Activated CD8-positive, alpha-beta memory T cell treated with anti-CD3 and anti-CD28 coated beads for 36 hours (primary cell): ENCODE results near the gene HSPB2. TPM values are rescaled to one million over a fixed set of nuclear protein-coding genes. Genes with fewer than 3 reads are reported as not detected.
"Not testable (repeated sequence)": the region's sequence is repeated elsewhere in the genome, so short reads cannot be mapped to it uniquely, and the experiment has no call there.

Experiments used
- CTCF ChIA-PET: fragments of 350-600 bp; sonication (Branson Sonifier 250); formaldehyde crosslinking; loops from one replicate; lab custom pipeline; 2021; ENCODE audit warnings: antibody characterized with exemption; lab: Charles Lee
- POLR2A ChIA-PET: fragments of 350-600 bp; sonication (Branson Sonifier 250); formaldehyde crosslinking; loops from one replicate; lab custom pipeline; 2021; ENCODE audit warnings: antibody characterized with exemption; lab: Charles Lee
- total RNA-seq, 2 experiments: library from RNA; stranded (reverse); gene quantifications; one replicate each; pipeline ENCODE4 v1.2.3, GENCODE V29; 2021

Gene HSPB2, protein sequence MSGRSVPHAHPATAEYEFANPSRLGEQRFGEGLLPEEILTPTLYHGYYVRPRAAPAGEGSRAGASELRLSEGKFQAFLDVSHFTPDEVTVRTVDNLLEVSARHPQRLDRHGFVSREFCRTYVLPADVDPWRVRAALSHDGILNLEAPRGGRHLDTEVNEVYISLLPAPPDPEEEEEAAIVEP
- not detected for total RNA-seq

DNA sequence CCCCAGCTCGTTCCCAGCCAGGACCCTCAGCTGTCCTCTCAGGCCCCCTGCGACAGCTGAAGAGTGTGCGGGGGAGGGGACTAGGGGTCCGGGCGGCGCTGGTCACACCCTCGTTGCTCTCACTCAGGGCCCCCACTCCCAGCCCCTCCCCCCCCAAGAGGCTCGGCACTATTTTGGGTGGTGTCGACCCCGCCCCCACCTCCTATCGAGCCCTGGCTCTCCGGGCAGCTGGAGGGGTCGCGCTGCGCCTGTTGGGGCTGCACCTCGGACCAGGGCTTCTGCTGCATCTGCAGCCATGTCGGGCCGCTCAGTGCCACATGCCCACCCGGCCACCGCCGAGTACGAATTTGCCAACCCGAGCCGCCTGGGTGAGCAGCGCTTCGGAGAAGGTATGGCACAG lies at the start of gene HSPB2:
HSPB2 (plus strand) TSS at position 200 of the 400 bp plus-strand sequence; CDS start at position 296, 96 bp downstream.
- ChIA-PET POLR2A (no interaction called here), CTCF (no interaction called here)

DNA sequence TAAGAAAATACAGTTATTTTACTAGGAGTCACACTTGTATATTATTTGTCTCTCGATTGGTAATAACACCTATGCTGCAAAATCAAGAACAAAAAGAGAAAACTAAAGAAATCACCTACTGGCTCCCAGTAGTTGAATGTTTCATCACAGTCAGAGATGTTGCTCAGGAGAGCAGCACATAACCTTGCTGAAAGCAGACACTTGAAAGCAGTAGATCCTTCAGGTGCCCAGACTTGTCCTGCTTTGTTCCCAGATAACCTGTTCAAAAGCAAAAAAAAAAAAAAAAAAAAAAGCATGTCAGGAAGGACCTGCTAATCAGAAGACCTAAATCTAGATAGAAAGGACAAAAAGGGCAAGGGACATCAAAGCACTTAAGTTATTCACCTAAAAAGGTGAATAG lies 42.4 kb upstream of the HSPB2 start:
- CTCF ChIA-PET, result interaction anchor here (0.6 to 1.1 kb wide), 3 partner anchors 10 to 410 kb away, joined by 3 to 6 read pairs (median 4); no protein-coding TSS in a partner anchor
- POLR2A ChIA-PET, result interaction anchor here (1.1 to 2.1 kb wide), 5 partner anchors 24 to 268 kb away, joined by 3 to 14 read pairs (median 5); partner anchors contain the start of gene SIK2

DNA sequence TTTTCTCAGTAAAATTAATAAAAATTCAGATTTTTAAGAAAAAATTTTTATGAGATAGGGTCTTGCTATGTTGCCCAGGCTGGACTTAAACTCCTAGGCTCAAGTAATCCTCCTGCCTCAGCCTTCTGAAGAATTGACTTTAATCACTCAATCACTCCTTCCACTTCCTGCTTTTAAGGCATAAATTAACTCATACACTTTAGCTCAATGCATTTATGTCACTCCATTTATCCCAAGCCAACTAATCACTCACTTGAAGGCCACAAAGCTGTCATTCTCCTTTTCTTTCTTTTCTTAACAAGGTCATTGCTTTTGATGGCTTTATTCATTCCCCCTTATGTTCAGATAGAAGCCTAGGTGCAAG lies 42.0 kb upstream of the HSPB2 start:
- ChIA-PET CTCF (interaction anchor here (0.6 to 1.1 kb wide), 3 partner anchors 10 to 410 kb away, joined by 3 to 6 read pairs (median 4); no protein-coding TSS in a partner anchor), POLR2A (interaction anchor here (1.1 to 2.1 kb wide), 5 partner anchors 24 to 268 kb away, joined by 3 to 14 read pairs (median 5); partner anchors contain the start of gene SIK2)

DNA sequence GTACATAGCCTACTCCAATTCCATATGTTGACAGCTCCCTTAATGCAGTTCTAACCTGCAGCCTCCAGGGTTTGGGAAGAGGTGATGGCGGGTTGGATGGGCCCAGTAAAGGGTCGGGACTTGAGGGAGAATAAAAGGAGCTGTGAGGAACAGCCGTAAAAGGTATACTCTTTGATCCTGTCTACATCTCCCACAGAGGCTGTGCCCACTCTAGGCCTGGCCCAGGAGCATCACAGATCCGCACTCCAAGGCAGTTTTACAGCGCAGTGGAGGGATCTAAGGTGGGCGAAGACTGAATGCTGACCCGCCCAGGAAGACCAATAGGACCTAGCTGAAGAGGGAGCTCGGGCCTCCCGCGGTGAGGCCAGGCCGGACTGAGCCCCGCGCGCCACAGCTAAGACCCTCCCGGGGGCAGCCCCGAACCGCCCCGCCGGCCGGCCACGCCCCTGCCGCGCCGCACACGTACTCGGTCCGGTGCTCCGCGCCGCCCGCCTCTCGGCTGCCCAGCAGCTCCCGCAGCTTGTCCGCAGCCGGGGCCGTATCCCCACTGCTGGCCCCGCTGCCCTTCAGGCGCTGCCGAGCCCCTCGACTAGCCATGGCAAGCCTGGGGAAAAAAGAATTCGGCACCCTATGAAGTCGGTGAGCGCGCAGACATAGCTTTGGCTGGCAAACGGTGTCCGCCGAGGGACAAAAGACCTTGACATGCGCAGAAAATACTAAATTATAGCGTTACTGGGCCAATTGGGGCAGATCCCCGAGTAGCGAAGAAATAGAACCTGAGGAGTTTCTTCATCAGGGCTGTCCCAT lies 41.4 kb upstream of the HSPB2 start, which contains the start of gene ALG9:
ALG9 (minus strand) TSS at position 696 of the 807 bp plus-strand sequence; CDS start at position 597, 99 bp downstream.
- ChIA-PET CTCF (interaction anchor here (0.6 to 1.3 kb wide), 6 partner anchors 11 to 155 kb away, joined by 3 to 6 read pairs (median 4); partner anchors contain the start of gene DLAT), POLR2A (interaction anchor here (0.5 to 2.1 kb wide), 7 partner anchors 14 to 269 kb away, joined by 3 to 14 read pairs (median 5); partner anchors contain the start of gene SIK2)

DNA sequence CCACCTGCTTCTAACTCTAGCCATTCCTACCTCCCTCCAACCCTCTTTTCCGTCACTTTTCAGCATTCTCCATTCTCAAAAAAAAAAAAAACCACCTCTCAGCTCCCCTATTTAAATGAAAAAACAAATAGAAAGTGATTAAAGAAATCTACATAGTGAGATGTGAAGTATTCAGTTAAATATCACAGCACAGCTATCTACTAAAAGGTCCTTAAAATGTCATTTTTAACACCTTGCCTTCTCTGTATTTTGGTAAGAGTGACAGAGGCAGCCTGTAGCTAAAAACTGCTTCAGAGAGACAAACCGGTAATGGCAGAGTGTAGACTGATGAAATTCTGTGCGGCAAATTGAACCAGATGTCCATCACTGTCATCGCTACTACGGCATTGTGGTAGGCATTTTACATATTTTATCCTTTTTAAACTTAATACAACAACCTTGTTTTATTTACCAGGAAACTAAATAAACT lies 40.8 kb upstream of the HSPB2 start:
- ChIA-PET CTCF (interaction anchor here (0.6 to 1.3 kb wide), 5 partner anchors 55 to 154 kb away, joined by 3 to 5 read pairs (median 3); partner anchors contain the start of gene DLAT), POLR2A (interaction anchor here (0.5 to 2.1 kb wide), 6 partner anchors 15 to 269 kb away, joined by 3 to 14 read pairs (median 6); partner anchors contain the start of gene SIK2)

DNA sequence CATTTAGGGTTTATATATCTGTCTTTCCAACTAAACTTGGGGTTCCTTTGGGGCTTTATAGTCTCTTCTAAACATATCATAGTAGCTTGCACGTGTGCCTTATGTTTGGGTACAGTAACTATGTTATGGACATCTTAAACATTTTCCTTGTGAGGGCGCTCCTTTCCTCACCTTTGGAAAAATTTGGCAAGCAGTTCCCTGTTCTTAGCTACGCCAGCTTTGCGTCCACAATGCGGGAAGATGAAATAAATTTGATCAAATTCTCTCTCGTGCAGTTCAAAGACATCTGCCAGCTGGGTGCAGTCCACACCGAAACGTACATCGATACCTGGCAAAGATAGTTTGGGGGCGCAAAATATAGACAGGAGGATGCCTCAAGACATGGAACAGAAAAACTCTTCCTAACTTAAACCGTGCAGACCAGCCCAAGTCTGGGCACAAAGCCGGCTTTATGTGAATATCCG lies 34.1 kb upstream of the HSPB2 start:
- POLR2A ChIA-PET, result interaction anchor here (0.6 to 1.2 kb wide), 2 partner anchors 9 to 51 kb away, joined by 4 to 5 read pairs; no protein-coding TSS in a partner anchor
- CTCF ChIA-PET, result interaction anchor here (1.1 to 1.9 kb wide), 3 partner anchors 9 to 53 kb away, joined by 4 to 7 read pairs (median 5); no protein-coding TSS in a partner anchor

DNA sequence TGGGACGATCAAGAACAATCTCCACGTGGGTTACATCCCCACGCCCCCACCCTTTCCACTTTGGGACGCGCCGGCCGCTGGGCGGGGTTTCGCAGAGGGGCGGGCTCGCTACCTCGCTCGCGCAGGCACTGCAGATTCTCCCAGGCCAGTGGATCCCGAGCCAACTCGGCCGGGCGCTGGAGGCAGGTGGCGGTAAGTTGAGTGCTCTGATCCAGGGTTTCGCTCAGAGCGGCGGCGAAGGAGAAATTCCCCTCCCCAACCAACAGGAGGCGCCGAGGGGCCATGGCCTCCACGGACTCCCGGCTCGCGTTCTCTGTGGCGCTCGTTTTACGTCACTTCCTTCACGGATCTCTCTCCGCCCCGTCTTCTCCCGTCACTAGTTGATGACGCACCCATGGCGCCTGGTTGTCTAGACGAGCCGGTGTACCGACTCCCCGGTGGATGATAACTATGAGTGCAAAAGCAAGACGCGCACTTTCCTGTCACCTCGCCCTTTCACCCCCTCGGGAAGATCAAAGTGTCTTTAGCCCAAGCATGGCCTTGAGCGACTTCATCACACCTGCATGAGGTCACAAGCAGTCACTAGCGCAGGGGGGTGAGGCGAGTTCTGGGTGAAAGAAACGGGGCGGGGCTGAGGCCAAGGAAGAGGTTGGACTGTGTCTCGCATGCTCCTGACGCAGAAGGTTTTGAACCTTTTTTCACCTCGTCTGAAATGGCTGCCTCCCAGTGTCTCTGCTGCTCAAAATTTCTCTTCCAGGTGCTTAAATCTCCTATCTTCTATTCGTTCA lies 33.5 kb upstream of the HSPB2 start, which contains the start of the genes CFAP68 and FDXACB1:
CFAP68 (plus strand) TSS at position 693 of the 788 bp plus-strand sequence; CDS start at position 713, 20 bp downstream.
FDXACB1 (minus strand) TSS at position 317 of the 788 bp plus-strand sequence; CDS start at position 284, 33 bp downstream.
- ChIA-PET CTCF (no interaction called here), POLR2A (interaction anchor here (1.2 kb wide), 1 partner anchor 10 kb away, joined by 5 read pairs; no protein-coding TSS in a partner anchor)

DNA sequence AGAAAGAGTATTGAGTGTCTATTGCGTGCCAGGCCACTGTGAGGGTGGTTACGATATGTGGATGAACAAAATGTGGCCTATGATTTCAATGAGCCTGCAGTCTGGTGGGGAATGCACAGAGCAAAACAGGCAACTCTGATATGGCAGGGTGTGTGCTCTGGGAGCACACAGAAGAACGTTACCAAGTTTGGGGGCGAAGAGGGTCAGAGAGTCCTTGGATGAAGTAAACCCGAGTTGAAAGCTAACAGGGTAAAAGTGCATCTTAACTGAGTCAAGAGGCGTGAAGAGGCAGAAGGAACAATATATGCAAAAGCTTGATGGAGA lies 32.9 kb upstream of the HSPB2 start:
- CTCF ChIA-PET, result interaction anchor here (0.5 to 0.6 kb wide), 2 partner anchors 34 to 282 kb away, joined by 3 read pairs; no protein-coding TSS in a partner anchor
- POLR2A ChIA-PET, result interaction anchor here (0.6 kb wide), 1 partner anchor 47 kb away, joined by 3 read pairs; no protein-coding TSS in a partner anchor

DNA sequence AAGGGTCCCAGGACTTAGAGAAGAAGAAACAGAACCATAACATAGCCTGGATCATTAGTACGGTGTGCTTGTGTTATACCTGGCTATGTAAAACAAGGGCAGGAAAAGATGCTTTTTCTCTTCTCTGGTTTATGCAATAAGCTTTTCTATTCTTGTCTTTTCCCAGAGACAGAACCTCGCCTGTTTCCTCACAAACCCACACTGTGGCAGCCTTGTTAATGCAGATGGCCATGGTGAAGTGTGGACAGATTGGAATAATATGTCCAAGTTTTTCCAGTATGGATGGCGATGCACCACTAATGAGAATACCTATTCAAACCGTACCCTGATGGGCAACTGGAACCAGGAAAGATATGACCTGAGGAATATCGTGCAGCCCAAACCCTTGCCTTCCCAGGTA lies 30.3 kb upstream of the HSPB2 start:
- POLR2A ChIA-PET, result no interaction called here

DNA sequence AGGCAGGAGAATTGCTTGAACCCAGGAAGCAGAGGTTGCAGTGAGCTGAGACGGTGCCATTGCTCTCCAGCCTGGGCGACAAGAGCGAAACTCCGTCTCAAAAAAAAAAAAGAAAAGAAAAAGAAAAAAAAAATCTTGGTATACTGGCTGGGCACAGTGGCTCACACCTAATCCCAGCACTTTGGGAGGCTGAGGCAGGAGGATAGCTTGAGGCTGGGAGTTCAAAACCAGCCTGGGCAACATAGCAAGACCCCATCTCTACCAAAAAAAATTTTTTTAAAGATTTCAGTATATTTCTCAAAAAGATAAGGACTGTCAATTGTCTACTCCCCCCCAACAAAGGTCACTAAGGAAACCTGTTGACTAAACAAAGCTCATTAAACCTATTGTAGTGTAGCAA lies 27.5 kb upstream of the HSPB2 start:
- CTCF ChIA-PET, POLR2A ChIA-PET: not testable (repeated sequence)

More for the DNA sequence above, 30.3 kb upstream of the HSPB2 start:
- CTCF ChIA-PET, result interaction anchor here (1.0 kb wide), 1 partner anchor 44 kb away, joined by 3 read pairs; no protein-coding TSS in a partner anchor

DNA sequence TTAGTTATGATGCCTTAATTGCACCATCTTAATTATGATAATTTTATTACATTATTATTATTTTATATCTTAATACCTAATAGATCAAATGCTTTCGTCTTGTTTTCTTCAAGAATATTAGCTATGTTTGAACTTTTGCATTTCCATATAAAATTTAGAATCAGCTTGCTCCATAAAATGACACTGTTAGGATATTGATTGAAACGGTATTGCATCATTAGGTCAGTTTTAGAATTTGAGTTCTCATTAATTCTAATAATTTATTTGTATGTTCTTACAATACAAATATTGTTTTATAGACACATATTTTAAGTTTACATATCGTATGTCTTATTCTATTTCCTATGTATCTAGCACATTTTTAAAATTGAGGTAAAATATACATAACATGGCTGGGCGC lies 26.5 kb upstream of the HSPB2 start:
- POLR2A ChIA-PET, result no interaction called here
- CTCF ChIA-PET, result interaction anchor here (0.6 kb wide), 1 partner anchor 96 kb away, joined by 3 read pairs; no protein-coding TSS in a partner anchor

DNA sequence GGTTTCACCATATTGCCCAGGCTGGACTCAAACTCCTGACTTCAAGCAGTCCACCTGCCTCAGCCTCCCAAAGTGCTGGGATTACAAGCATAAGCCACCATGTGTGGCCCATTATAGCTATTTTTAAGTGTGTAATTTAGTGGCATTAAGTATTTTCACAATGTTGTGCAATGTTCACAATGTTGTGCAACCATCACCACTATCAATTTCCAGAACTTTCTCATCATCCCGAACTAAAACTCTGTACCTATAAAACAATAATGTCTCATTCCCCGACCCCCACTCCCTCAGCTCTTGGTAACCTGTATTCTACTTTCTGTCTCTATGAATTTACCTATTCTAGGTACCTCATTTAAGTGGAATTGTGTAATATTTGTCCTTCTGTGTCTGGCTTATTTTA lies 25.7 kb upstream of the HSPB2 start:
- ChIA-PET CTCF (no interaction called here), POLR2A (no interaction called here)

DNA sequence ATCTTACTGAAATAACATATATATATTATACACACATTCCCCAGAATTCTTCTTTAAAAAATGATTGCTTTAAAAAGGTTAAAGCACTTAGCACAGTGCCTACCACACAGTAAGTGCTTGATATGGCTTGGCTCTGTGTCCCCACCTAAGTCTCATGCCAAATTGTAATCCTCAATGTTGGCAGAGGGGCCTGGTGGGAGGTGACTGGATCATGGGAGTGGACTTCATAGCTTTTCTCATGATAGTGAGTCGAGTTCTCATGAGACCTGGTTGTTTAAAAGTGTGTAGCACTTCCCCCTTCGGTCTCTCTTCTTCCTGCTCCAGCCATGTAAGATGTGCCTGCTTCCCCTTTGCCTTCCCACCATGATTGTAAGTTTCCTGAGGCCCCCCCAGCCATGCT lies 7.1 kb upstream of the HSPB2 start:
- POLR2A ChIA-PET, result no interaction called here

DNA sequence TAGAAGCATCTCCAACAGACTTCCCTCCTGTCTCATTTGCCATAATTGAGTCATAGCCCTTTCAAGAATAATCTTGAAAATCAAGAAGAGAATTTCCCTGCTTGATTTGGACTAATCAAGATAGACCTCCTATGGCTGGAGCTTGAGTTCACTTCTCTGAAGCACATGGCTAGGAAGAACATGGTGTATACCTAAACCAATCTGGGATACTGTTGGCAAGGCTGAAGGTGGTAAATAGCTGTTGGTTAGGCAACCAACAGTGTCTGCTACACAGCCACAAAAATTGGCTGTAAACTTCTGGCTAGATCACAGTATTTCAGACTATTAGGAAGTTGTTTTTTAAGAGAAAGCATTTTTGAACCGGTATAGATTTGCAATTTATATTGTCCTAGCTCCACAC lies 5.9 kb upstream of the HSPB2 start:
- CTCF ChIA-PET, result no interaction called here
- POLR2A ChIA-PET, result no interaction called here

More for the DNA sequence above, 7.1 kb upstream of the HSPB2 start:
- CTCF ChIA-PET, result no interaction called here

DNA sequence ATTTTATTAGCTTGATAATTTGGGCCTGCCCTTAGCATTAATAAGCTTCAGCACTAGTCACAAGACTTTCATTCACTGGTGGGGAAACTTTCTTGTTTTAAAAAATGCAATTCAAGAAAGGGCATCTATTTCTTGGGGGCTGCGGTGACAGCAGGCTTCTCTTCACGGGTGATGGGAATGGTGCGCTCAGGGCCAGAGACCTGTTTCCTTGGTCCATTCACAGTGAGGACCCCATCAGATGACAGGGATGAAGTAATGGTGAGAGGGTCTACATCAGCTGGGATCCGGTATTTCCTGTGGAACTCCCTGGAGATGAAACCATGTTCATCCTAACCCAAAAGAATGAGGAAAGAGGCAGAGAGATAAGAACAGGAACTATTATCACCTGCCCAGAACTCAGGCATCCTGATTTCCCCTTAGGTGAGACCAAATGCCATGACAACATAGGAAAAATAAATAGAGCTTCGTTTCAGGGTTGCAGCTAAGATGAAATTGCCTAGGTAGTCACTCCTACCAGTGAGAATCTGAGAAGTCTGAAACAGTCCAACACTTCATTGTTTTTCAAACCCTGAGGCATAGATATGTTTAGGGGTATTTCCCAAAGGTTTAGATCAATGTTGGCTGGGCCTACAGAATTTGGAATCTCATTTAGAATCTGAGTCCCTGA lies 3.8 kb upstream of the HSPB2 start:
- CTCF ChIA-PET, result interaction anchor here (1.3 kb wide), 1 partner anchor 23 kb away, joined by 3 read pairs; no protein-coding TSS in a partner anchor
- POLR2A ChIA-PET, result no interaction called here

DNA sequence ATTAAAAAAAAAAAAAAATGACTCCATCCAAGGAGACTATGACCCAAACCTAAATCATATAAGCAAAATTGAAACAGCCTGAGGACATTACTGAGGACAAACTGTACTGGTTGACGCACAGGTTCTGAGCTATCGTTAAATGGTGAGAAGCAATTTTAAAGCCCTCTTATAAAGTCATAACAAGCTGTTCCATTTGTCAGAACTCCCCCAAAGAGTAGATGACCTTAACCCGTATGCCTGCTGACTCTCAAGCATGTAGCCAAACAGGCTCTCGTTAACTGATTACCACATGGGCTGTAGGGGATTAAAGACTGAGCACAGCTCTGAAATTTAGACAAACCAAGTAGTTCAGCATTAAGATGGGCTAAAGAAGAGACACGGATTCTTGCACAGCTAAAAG lies 3.2 kb upstream of the HSPB2 start:
- CTCF ChIA-PET, result interaction anchor here (0.7 kb wide), 1 partner anchor 73 kb away, joined by 3 read pairs; no protein-coding TSS in a partner anchor
- POLR2A ChIA-PET, result no interaction called here
